PC-3 (cell line): ENCODE data around the gene ISG20. TPM values are rescaled to one million over a fixed set of nuclear protein-coding genes. Genes with fewer than 3 reads are reported as not detected.

ENCODE experiments used
- ATAC-seq: fragments of 200-7000 bp; cut with Tn5 transposase; 2 replicates; pipeline ENCODE4 v1.9.1; 2020; ENCODE audit warnings: mild to moderate bottlenecking, moderate library complexity
- BruUV-seq: library from RNA; stranded (reverse); fragments of 400-500 nt; replicated peaks from 2 replicates; lab custom pipeline; 2021; lab: Mats Ljungman, UMichigan
- CTCF ChIA-PET: fragments of 300-600 bp; sonication (Branson Sonifier 250); formaldehyde crosslinking; loops from one replicate; lab custom pipeline; 2022; ENCODE audit warnings: antibody characterized with exemption; lab: Charles Lee
- POLR2A ChIA-PET: fragments of 300-600 bp; sonication (Branson Sonifier 250); formaldehyde crosslinking; loops from one replicate; lab custom pipeline; 2022; ENCODE audit warnings: antibody characterized with exemption; ENCODE audit not compliant: unreplicated experiment; lab: Charles Lee
- DNase-seq: peaks from one replicate; pipeline ENCODE4 v3.0.0-alpha.2; 2015
- H2AFZ ChIP-seq: fragments of 300-600 bp; sonication (generic); 2 replicates; pipeline ENCODE4 v1.6.0; 2016; ENCODE audit warnings: antibody characterized with exemption, low read length
- H3F3A ChIP-seq: fragments of 300-600 bp; sonication (generic); one replicate; pipeline ENCODE4 v1.6.0; 2017; ENCODE audit warnings: antibody characterized with exemption, low read length, control low read depth, mild to moderate bottlenecking; ENCODE audit not compliant: unreplicated experiment
- H3K27ac ChIP-seq: fragments of 300-600 bp; sonication (generic); 2 replicates; pipeline ENCODE4 v1.5.1; 2016; ENCODE audit warnings: mild to moderate bottlenecking, low read length
- H3K27me3 ChIP-seq: fragments of 300-600 bp; sonication (generic); 2 replicates; pipeline ENCODE4 v1.6.1; 2016; ENCODE audit warnings: low read length, mixed read lengths
- H3K36me3 ChIP-seq: fragments of 300-600 bp; sonication (generic); 2 replicates; pipeline ENCODE4 v1.6.1; 2016; ENCODE audit warnings: low read depth, mixed run types, low read length, mixed read lengths
- H3K4me1 ChIP-seq: fragments of 300-600 bp; sonication (generic); 2 replicates; pipeline ENCODE4 v1.5.1; 2016; ENCODE audit warnings: low read length; ENCODE audit not compliant: insufficient read depth
- H3K4me2 ChIP-seq: fragments of 300-600 bp; sonication (generic); 2 replicates; pipeline ENCODE4 v1.6.0; 2016; ENCODE audit warnings: low read length
- H3K4me3 ChIP-seq: fragments of 300-600 bp; sonication (generic); 2 replicates; pipeline ENCODE4 v1.5.1; 2016; ENCODE audit warnings: mild to moderate bottlenecking, low read length, mixed read lengths
- H3K79me2 ChIP-seq: fragments of 300-600 bp; sonication (generic); 2 replicates; pipeline ENCODE4 v1.6.1; 2017; ENCODE audit warnings: low read length, mixed read lengths
- H3K9ac ChIP-seq: fragments of 300-600 bp; sonication (generic); 2 replicates; pipeline ENCODE4 v1.6.0; 2016; ENCODE audit warnings: mild to moderate bottlenecking, low read length
- H3K9me2 ChIP-seq: fragments of 300-600 bp; sonication (generic); replicated peaks from 2 replicates; pipeline ENCODE4 v1.6.1; 2016; ENCODE audit warnings: mixed run types, low read length, mixed read lengths
- H3K9me3 ChIP-seq: fragments of 300-600 bp; sonication (generic); 2 replicates; pipeline ENCODE4 v1.6.1; 2016; ENCODE audit warnings: low read length, mixed read lengths
- H4K20me1 ChIP-seq: fragments of 300-600 bp; sonication (generic); 2 replicates; pipeline ENCODE4 v1.6.1; 2016; ENCODE audit warnings: low read length, mixed read lengths
- EZH2 ChIP-seq: fragments of 300-600 bp; sonication (generic); IDR thresholded peaks from one replicate; pipeline ENCODE4 v1.6.1; 2017; ENCODE audit warnings: antibody characterized with exemption, mild to moderate bottlenecking, low read length; ENCODE audit not compliant: unreplicated experiment
- EZH2phosphoT487 ChIP-seq: fragments of 300-600 bp; sonication (generic); IDR thresholded peaks from 2 replicates; pipeline ENCODE4 v1.6.1; 2018; ENCODE audit warnings: mild to moderate bottlenecking, antibody characterized with exemption, low read length, borderline replicate concordance
- intact Hi-C: fragments of 100-400 bp; cut with micrococcal nuclease; formaldehyde crosslinking; loops from 2 replicates; pipeline ENCODE4 v1.9.0; 2023
- total RNA-seq: library from RNA; depleted of rRNA; stranded (reverse); fragments of >200 nt; gene quantifications from 2 replicates; pipeline ENCODE4 v1.2.3, GENCODE V29; 2014
- TF ChIP-seq, protein P1 (sequence below): fragments of 300-600 bp; sonication (generic); conservative IDR thresholded peaks from 2 replicates; pipeline ENCODE4 v1.5.1; 2017; ENCODE audit warnings: antibody characterized with exemption, low read depth, mild to moderate bottlenecking, low read length

ISG20 gene
- total RNA-seq, 1 experiment from 2014 or later = 64.0 TPM

DNA sequence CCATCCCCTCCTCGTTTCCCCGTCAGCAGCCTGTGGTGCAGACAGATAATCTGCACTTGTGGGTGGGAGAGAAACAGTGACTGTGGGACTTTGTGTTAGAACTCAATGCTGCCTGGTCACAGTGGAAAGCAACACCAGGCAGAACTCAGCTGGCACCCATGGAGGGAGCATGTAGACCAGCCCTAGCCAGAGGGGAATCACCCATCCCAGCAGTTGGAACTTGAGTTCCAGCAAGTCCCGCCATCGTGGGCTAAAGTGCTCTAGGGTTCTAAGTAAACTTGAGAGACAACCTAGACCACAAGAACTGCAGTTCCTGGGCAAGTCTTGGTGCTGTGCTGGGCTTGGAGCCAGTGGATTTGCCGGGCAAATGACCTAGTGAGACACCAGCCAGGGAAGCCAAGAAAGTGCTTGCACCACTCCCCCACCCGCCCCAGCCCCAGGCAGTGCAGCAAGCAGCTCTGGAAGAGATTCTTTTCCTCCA, 24.4 kb downstream of the ISG20 start:
- ATAC-seq = no peak
- intact Hi-C loops = no loop called here
- Histone ChIP-seq H3K9ac (no peak overlapping the region), H3K4me2 (no peak overlapping the region), H3K27ac (no peak overlapping the region), H3K36me3 (no peaks in the 10 kb centered on the region), H3F3A (no peaks in the 10 kb centered on the region), H3K9me2 (no peaks in the 10 kb centered on the region), H4K20me1 (no peaks in the 10 kb centered on the region), H3K27me3 (no peaks in the 10 kb centered on the region), H3K9me3 (no peaks in the 10 kb centered on the region), H3K4me3 (no peak overlapping the region), H3K4me1 (peaks cover 32% of the 10 kb centered on the region), H2AFZ (no peak overlapping the region), H3K79me2 (no peaks in the 10 kb centered on the region)
- no TSS peak for BruUV-seq
- TF ChIP-seq, protein P1, sequence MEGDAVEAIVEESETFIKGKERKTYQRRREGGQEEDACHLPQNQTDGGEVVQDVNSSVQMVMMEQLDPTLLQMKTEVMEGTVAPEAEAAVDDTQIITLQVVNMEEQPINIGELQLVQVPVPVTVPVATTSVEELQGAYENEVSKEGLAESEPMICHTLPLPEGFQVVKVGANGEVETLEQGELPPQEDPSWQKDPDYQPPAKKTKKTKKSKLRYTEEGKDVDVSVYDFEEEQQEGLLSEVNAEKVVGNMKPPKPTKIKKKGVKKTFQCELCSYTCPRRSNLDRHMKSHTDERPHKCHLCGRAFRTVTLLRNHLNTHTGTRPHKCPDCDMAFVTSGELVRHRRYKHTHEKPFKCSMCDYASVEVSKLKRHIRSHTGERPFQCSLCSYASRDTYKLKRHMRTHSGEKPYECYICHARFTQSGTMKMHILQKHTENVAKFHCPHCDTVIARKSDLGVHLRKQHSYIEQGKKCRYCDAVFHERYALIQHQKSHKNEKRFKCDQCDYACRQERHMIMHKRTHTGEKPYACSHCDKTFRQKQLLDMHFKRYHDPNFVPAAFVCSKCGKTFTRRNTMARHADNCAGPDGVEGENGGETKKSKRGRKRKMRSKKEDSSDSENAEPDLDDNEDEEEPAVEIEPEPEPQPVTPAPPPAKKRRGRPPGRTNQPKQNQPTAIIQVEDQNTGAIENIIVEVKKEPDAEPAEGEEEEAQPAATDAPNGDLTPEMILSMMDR = no peak
- TF ChIP-seq EZH2 = no peak
- TF ChIP-seq EZH2phosphoT487 = no peak
- peak; percentile 62 for DNase-seq
- ChIA-PET POLR2A (no interaction called here), CTCF (no interaction called here)

DNA sequence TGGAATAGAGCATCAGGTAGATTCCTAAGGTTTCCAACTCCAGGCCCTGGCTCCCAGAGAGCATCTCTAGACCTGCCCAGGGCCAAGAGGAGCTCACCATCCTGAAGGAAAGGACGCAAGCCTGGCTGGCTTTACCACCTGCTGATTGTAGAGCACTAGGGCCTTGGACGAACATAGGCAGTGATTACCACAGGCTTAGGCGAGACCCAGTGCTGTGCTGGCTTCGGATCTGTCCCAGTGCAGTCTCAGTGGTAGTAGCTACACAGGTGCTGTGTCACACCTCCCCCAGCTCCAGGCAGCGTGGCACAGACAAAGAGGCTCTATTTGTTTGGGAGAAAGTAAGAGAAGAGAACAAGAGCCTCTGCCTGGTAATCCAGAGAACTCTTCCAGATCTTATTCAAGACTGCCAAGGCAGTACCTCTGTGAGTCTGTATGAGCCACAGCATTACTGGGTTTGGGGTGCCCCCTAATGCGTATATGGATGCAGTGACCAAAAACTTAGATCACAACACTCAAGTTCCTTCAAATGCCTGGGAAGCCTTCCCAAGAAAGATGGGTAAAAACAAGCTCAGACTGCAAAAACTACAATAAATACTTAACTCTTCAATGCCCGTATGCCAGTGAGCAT, 25.4 kb downstream of the ISG20 start:
- TF ChIP-seq EZH2 (no peak), EZH2phosphoT487 (no peak)
- TF ChIP-seq, protein P1 = no peak
- no peak overlapping the region for H3K27ac ChIP-seq
- no peaks in the 10 kb centered on the region for H3K79me2 ChIP-seq
- ATAC-seq = no peak
- intact Hi-C loops = no loop called here
- DNase-seq = no peak
- no peak overlapping the region for H2AFZ ChIP-seq
- H3F3A ChIP-seq = no peaks in the 10 kb centered on the region
- no TSS peak for BruUV-seq
- no peak overlapping the region for H3K4me2 ChIP-seq
- no peaks in the 10 kb centered on the region for H3K9me2 ChIP-seq
- POLR2A ChIA-PET = no interaction called here
- H3K4me1 ChIP-seq = peaks cover 22% of the 10 kb centered on the region
- H3K27me3 ChIP-seq = no peaks in the 10 kb centered on the region
- no peak overlapping the region for H3K4me3 ChIP-seq
- H3K36me3 ChIP-seq = no peaks in the 10 kb centered on the region
- no peaks in the 10 kb centered on the region for H4K20me1 ChIP-seq
- CTCF ChIA-PET = no interaction called here
- H3K9me3 ChIP-seq = no peaks in the 10 kb centered on the region
- no peak overlapping the region for H3K9ac ChIP-seq

DNA sequence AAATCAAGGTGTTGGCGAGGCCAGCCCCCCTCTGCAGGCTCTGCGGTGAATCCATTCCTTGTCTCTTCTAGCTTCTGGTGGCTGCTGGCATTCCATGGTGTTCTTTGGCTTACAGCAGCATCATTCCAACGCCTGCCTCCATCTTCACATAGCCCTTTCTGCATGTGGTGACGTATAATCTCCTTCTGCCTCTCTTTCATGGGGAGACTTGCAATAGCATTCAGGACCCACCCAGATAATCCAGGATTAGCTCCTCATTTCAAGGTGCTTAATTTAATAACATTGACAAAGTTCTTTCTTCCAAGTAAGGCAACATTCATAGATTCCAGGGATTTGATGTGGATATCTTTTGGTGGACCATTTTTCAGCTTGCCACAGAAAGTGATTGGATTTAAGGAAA, 35.8 kb downstream of the ISG20 start:
- Histone ChIP-seq H3K27me3 (peaks cover 15% of the 10 kb centered on the region; the same call in 1 of the 2 replicates), H3K27ac (no peak overlapping the region), H3K4me3 (no peak overlapping the region), H3K36me3 (no peaks in the 10 kb centered on the region), H2AFZ (no peak overlapping the region), H3K9ac (no peak overlapping the region), H3K79me2 (no peaks in the 10 kb centered on the region), H3F3A (no peaks in the 10 kb centered on the region), H3K4me1 (no peaks in the 10 kb centered on the region; the same call in 1 of the 2 replicates), H3K4me2 (no peak overlapping the region), H3K9me2 (no peaks in the 10 kb centered on the region), H3K9me3 (no peaks in the 10 kb centered on the region), H4K20me1 (no peaks in the 10 kb centered on the region)
- ATAC-seq (no peak), DNase-seq (no peak)
- intact Hi-C loops = no loop called here
- CTCF ChIA-PET = no interaction called here
- POLR2A ChIA-PET = no interaction called here
- BruUV-seq = no TSS peak
- TF ChIP-seq, protein P1 = no peak
- TF ChIP-seq EZH2 (no peak), EZH2phosphoT487 (no peak)
